OCI-M2 (cell line): ENCODE results near the gene SMC2.
A peak's percentile ranks its signal among the peaks of the same experiment; 100 is the strongest.

Experiments used
- DNase-seq: peaks from one replicate; lab custom pipeline; 2025; ENCODE audit not compliant: unreplicated experiment; lab: John Stamatoyannopoulos, UW

SMC2 gene

DNA sequence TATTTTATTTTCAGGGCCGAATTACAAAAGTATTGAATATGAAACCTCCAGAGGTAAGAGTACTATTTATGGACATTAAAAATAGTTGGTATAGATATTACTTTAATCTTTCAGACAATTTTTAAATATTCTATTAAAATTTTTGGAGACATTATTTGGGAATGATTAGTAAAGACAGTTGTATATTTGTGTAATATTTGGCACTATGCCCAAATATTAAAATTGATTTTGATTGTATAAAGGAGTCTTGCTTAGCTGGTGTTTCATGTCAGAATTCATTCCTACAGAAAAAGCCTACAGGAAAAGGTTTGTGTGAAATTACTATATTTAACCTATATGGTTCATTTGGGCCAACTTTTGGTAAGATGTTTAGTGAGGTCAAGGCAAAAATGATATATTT lies 5.5 kb downstream of the SMC2 start:
- DNase-seq: no peak

DNA sequence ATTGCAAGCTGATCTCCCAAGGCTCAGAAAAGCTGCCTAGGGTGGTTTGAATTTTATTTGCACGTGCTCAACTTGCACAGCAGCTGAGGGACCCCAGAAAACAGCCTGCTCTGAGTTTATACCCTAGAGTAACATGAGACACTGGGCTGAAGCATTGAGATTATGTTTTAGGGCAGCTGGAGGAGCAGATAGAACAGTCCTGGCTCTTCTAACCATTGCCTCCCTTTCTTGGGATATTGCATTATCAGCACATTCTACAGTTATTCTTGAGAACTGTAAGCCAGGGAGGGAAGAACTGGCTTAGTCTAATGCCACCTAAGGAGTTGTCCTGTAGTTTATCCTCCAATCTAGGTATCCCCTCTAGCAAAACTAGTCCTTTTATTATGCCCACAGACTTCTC lies 10.3 kb downstream of the SMC2 start:
- peak; percentile 5 for DNase-seq

DNA sequence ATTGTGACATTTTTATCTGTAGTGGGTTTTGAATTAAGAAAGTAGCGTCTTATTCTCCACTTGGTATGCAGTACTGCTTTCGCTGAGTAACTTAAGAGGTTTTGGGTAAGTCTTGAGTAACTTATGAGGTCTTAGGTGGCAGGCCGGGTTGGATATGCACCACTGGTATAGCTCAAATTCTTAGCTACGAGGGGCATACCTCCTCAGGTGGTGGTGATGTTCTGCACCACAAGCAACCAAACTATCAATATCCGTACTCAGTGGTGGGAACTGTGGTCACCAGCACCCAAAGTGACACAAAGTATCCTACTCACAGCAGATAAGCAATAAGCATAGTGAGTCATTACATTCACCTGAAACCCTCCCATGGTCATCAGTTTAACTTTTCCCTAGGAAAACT lies 13.7 kb downstream of the SMC2 start:
- DNase-seq: no peak

DNA sequence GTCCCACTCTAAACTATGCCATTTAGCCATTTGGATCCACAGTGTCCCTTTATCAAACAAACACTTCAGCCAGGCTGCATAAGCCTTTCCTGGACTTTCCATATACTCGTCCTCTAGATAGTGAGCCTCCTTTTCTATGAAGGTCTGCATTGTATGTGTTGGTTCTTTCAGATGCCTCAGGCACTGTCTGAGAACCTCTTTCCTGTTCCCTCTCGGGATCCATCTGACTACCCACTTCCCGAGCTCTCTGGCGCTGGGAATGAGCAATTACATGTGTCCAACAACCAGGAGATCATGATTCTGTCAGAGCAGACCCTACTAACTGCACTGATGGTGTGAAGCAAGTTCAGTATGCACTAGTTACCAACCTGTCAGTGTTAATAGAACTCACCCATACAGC lies 14.2 kb downstream of the SMC2 start:
- no peak for DNase-seq

DNA sequence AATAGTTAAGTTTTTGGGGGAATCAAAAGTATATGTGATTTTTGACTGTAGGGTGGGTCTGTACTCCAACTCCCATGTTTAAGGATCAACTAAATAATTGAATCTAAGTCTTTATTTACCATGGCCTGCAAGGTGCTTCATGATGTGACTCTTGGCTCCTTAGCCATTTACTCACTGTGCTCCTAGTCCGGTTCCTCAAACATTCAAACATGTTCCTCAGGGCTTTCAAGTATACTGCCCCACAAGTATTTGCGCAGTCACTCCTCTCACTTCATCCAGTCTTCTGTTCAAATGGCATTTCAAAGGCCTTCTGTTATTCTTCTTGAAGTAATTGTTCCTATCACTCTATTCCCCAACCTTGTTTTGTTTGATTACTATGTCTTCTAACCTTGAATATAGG lies 16.4 kb downstream of the SMC2 start:
- DNase-seq: no peak

DNA sequence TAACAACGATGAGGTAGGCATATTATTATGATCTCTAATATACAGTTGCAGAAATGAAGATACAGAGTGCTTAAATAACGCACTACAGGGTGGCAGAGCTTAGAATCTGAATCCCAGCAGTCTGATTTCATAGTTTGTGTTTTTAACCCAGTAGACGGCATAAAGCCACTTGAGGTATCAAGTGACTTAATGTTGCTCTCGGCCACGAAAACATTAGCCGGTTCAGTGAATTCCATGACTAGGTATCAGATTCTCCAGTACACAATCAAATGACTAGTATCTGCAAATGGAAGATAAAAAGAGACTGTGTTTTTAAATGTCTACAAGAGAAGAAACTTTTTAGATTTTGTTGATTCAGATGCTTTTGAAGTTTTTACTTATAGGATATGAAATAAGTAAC lies 24.8 kb downstream of the SMC2 start:
- DNase-seq: no peak

DNA sequence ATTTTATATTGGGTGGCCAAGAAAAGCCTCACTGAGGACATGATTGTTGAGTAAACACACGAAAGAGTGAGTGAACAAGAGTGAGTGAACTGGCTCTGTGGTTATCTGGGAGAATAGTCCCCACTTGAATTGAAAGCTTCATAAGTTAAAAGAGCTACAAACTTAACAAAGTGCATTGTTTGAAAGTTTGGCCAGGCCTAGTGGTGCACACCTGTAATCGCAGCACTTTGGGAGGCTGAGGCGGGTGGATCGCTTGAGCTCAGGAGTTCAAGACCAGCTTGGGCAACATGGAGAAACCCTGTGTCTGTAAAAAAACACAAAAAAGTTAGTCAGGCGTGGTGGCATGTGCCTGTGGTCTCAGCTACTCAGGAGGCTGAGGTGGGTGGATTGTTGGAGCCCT lies 26.9 kb downstream of the SMC2 start:
- DNase-seq: no peak

DNA sequence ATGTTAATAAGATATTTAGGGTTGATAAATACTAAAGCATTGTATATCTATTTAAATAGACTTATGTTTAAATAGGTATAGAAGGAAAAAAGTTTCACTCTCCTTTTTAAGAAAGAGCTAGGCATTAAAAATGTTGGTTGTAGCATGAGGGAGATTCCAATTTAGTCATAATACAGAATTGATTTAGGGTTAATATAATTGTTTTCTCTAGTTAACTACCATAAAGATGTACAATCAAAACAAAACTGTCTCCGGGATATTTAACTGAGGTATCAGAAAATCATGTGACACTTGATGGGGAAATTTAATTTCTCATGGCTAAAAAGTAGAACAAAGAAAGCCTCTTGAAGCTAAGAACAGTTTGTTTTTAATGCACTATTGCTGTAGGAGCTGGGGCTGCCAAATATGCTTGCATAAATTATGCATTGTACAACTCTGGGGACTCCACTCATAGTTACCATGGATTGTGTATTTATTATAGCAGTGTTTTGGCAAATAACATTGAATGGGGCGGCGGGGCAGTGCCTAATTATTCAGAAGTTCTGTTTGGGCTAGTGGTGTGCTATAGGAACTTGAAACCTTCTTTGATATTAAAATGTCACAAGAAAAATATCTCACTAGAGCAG lies 44.2 kb downstream of the SMC2 start:
- DNase-seq: no peak

DNA sequence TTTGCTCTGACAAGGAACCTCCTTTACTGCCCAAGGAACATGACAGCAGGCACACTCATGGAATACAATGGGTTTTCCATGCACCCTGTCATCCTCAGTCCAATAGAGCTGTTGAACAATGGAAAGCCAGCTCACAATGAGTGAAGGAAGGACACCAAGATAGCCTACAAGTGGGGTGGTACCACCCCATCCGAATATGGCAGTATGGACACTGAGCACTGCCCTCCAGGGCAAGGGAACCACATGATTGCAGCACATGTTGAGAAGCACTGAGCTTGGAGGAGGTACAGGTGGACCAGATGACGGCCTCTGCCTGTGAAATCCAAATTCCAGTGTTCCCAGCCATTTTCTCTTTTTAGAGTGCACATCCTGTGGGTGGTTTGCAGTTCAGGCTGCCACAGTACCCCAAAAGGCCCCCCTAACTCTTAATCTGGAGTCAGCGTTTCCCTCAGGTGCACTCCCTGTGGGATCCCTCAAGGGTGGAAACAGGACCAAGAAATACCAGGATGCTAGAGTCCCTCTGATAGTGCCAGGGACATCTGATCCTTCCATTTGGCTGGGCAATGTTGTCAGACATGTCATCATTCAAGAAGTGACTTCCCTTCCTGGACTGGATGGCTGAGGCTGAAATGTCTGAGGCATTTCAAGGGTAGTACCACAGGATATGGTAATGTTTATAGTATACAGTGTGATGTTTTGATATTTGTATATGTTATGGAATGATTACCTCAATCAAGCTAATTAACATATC lies 48.9 kb downstream of the SMC2 start:
- DNase-seq: no peak

DNA sequence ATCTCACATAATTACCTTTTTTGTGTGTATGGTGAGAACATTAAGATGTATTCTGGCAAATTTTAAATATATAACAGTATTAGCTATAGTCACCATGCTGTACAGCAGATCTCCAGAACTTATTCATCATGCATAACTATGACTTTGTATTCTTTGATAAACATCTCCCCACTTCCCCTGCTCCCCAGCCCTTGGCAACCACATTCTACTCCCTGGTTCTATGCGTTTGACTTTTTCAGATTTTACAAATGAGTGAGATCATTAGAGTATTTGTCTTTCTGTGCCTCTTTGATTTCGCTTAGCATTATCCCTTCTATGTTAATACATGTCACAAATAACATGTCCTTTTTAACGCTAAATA lies 49.4 kb downstream of the SMC2 start:
- DNase-seq: no peak

DNA sequence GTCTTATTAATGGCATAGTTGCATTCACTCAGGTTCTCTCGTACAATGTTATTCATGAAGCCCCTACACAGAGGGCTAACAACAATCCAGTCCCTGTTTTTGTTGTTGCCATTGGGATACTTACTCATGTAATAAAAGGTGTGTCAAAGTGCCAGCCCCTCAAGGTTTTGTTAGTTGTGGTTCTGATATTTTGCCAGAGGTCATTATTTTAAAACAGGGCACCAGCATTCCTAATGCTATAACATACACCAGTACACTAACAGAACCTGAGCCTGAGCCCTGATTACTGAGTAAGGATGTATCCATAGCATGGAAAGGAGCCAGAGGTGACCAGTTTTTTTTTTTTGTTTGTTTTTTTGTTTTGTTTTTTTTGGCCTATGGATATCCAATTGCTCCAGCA lies 50.2 kb downstream of the SMC2 start:
- no peak for DNase-seq

DNA sequence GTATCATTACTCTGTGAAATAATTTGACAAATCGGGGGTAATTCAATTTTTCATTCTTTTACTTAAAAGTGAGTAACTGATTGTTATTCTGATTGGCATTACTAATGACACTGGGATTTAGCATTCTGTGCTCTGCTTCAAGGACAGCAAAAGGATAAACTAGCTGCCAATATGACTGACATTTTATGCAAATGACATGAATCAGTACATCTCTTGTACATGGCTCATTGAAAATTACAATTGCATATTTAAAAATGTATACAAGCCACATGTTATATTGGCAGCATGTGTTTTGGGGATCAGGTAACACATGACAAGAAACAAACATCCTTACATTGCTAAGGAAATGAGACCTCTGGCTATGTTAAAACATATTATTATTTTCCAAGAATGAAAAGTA lies 79.0 kb downstream of the SMC2 start:
- DNase-seq: no peak

DNA sequence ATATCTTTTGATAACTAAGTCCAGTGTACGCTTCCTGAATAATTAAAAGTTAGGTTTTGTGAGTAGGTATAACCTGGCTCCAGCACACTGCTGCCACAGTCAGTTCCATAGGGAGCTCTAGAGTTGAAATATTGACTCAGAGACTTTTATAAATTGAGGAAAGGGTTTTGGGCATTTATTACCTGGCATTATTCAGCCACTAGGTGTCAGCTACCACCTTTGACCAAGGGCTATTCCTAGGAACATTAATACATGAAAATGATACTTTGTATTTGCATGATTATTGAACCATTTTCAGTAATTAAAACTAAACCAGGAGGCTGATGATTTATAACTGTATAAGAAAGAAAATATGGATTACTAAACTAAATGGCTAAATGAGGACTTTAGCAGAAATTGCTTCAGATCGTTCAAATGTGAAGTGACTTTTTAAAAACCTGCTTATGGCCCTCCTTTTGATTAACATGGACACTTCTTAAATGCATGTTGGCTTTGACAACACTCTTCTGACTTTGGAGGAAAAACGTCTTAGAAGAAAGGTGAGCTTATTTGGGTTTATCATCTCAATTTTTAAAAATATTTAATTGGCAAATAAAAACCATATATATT lies 83.0 kb downstream of the SMC2 start:
- no peak for DNase-seq

DNA sequence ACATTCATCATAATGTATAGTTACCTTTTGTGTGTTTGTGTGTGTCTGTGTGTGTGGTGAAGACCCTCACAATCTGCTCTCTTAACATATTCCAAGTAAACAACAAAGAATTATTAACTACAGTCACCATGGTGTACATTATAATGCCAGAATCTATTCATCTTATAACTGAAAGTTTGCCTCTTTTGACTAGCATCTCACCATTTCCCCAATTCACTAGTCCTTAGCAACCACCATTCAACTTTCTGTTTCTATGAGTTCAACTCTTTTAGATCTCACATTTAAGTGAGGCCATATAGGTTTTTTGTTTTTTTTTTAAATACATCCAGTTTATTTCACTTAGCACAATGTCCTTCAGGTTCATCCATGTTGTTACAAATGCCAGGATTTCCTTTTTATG lies 83.6 kb downstream of the SMC2 start:
- DNase-seq: no peak
